Stomach (tissue), 9 donors: ENCODE measurements around the gene ASS1. TPM values are rescaled to one million over a fixed set of nuclear protein-coding genes. Genes with fewer than 3 reads are reported as not detected.

Experiments
- DNase-seq, 2 donors: peaks; one replicate each; pipeline versions ENCODE4 v3.0.0 to v3.0.0-alpha.2; 2013 to 2019
- H3K27ac ChIP-seq, 5 donors: fragments of 200-600 bp in 4 of 5; sonication (generic) in 4 of 5; one replicate each; pipeline ENCODE4 v1.5.1; 2013 to 2019; ENCODE audit warnings: mild to moderate bottlenecking in 1 of 5, moderate library complexity in 1 of 5
- H3K27me3 ChIP-seq, 3 donors: fragments of 200-600 bp; sonication (generic); one replicate each; pipeline ENCODE4 v1.5.1; 2017 to 2019; ENCODE audit warnings: mixed run types in 1 of 3
- H3K36me3 ChIP-seq, 4 donors: fragments of 200-600 bp; sonication (generic); 1 replicate in 3 of 4; 2 replicates in 1 of 4; pipeline ENCODE4 v1.5.1; 2016 to 2019
- H3K4me1 ChIP-seq, 4 donors: fragments of 200-600 bp; sonication (generic); one replicate each; pipeline ENCODE4 v1.5.1; 2016 to 2019
- H3K4me3 ChIP-seq, 4 donors: fragments of 200-600 bp; sonication (generic) in 3 of 4; one replicate each; pipeline ENCODE4 v1.5.1; 2016 to 2019; ENCODE audit warnings: mild to moderate bottlenecking in 1 of 4
- H3K9me3 ChIP-seq, 4 donors: fragments of 200-600 bp; sonication (generic); one replicate each; pipeline ENCODE4 v1.5.1; 2016 to 2019
- EP300 ChIP-seq: sonication (generic); formaldehyde crosslinking; IDR thresholded peaks from one replicate; pipeline ENCODE4 v1.6.1; 2017; ENCODE audit warnings: antibody characterized with exemption
- POLR2A ChIP-seq, 4 donors: fragments of 450-650 bp; IDR thresholded peaks; one replicate each; pipeline ENCODE4 v1.6.1; 2016; ENCODE audit warnings: antibody characterized with exemption in 4 of 4, control low read depth in 2 of 4, mild to moderate bottlenecking in 1 of 4, moderate library complexity in 1 of 4
- POLR2AphosphoS5 ChIP-seq, 3 donors: sonication (generic); formaldehyde crosslinking; IDR thresholded peaks; one replicate each; pipeline ENCODE4 v1.6.1; 2016; ENCODE audit warnings: antibody characterized with exemption in 3 of 3
- WGBS, 5 donors: extraction: QIAGEN DNeasy Blood & Tissue Kit in 3 of 5; methylation state at CpG; one replicate each; pipeline versions ENCODE4 v1.1.5 to v1.1.7; 2013 to 2018; 5-methylcytosine and 5-hydroxymethylcytosine counted together
- intact Hi-C: fragments of 100-400 bp; cut with DNase I; formaldehyde crosslinking; loops from one replicate; pipeline ENCODE4 v1.15.1; 2023; ENCODE audit warnings: low total_unique reads
- polyA plus RNA-seq, 3 donors: library from polyadenylated mRNA; stranded (reverse); fragments of 200-250 nt; gene quantifications; one replicate each; pipeline ENCODE4 v1.2.3, GENCODE V29; 2013
- total RNA-seq, 5 donors: library from RNA; depleted of rRNA; stranded (reverse); fragments of >200 nt; gene quantifications; one replicate each; pipeline versions ENCODE4 v1.1.0 to v1.2.3, GENCODE V29; 2014 to 2016
- TF ChIP-seq, protein P1 (sequence below), 7 experiments: fragments of 450-650 bp in 4 of 7; fragments of 200-600 bp in 3 of 7; sonication (generic) in 3 of 7; IDR thresholded peaks; one replicate each; pipeline ENCODE4 v1.5.1; 2016 to 2019; ENCODE audit warnings: antibody characterized with exemption in 7 of 7, control low read depth in 2 of 7, mild to moderate bottlenecking in 1 of 7
- donor health status: healthy with polysubstance abuse.
- donor health status: Bipolar disorder and iron deficiency.
- donor health status: healthy.

ASS1 gene
- total and polyA plus RNA-seq, 8 donors = 9.8 to 147 (median 60.1) TPM

DNA sequence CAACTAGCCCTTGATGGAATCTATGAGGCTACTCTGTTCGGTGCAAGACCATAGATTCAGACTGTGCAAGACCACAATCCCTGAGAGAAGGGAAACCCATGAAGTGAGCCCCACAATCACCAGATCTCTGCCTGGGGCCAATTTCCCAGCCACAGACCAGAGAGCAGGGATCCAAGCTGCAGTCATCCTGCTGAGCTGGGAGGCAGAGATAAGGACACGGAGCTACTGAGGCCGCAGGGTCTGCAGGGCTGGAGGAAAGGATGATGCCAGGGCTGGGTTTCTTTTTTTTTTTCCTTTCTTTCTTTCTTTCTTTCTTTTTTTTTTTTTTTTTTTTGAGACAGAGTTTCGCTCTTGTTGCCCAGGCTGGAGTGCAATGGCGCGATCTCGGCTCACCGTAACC, 86.9 kb downstream of the ASS1 start:
- no peak for DNase-seq
- Histone ChIP-seq H3K27ac (no peak overlapping the region), H3K4me1 (peaks cover 0 to 10% (median 8%) of the 10 kb centered on the region in 4 donors), H3K9me3 (no peaks in the 10 kb centered on the region), H3K27me3 (peaks cover 4 to 54% (median 21%) of the 10 kb centered on the region in 3 donors), H3K36me3 (no peaks in the 10 kb centered on the region), H3K4me3 (no peak overlapping the region)
- TF ChIP-seq POLR2AphosphoS5 (IDR thresholded peaks at IDR 0.05) (no peak), POLR2A (IDR thresholded peaks at IDR 0.05) (no peak), EP300 (no peak)
- TF ChIP-seq, protein P1, sequence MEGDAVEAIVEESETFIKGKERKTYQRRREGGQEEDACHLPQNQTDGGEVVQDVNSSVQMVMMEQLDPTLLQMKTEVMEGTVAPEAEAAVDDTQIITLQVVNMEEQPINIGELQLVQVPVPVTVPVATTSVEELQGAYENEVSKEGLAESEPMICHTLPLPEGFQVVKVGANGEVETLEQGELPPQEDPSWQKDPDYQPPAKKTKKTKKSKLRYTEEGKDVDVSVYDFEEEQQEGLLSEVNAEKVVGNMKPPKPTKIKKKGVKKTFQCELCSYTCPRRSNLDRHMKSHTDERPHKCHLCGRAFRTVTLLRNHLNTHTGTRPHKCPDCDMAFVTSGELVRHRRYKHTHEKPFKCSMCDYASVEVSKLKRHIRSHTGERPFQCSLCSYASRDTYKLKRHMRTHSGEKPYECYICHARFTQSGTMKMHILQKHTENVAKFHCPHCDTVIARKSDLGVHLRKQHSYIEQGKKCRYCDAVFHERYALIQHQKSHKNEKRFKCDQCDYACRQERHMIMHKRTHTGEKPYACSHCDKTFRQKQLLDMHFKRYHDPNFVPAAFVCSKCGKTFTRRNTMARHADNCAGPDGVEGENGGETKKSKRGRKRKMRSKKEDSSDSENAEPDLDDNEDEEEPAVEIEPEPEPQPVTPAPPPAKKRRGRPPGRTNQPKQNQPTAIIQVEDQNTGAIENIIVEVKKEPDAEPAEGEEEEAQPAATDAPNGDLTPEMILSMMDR (IDR thresholded peaks at IDR 0.05) = no peak
- intact Hi-C loops = no loop called here
- 92 to 97% (median 95%) methylated on average over 7 to 8 of the region's 8 CpGs for WGBS, 5 donors

DNA sequence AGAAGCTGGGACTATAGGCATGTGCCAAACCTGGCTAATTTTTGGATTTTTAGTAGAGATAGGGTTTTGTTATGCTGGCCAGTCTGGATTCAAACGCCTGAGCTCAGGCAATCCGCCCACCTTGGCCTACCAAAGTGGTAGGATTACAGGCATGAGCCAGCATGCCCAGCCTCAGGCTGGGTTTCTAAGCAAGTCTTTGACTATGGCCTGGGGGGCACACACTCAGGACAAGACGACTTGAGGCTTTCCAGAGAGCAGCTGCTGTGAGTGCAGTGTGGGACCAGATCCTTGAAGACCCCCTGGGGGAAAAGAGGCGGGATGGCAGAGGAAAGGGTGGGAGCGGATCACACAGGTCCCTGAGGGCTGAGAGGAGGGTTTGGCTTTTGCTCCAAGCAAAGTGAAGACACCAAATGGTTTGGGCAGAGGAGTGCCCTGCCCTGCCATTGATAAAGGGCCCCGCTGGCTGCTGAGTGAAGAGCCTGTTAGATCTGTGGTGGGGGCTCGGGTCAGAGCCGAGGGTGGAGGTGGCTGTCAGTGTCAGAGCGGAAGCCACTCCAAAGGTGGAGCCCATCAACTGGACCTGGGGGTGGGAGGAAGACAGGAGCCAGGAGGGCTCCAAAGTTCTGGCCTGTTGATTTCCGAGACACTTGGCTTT, 87.8 kb downstream of the ASS1 start:
- intact Hi-C loops = no loop called here
- 75 to 87% (median 81%) methylated on average over 10 of the region's 10 CpGs for WGBS, 5 donors
- no peaks in the 10 kb centered on the region for H3K36me3 ChIP-seq
- H3K9me3 ChIP-seq = no peaks in the 10 kb centered on the region
- peaks cover 4 to 55% (median 22%) of the 10 kb centered on the region in 3 donors for H3K27me3 ChIP-seq
- TF ChIP-seq POLR2A (IDR thresholded peaks at IDR 0.05) (no peak), POLR2AphosphoS5 (IDR thresholded peaks at IDR 0.05) (no peak), EP300 (no peak)
- TF ChIP-seq, protein P1 (IDR thresholded peaks at IDR 0.05) = no peak
- H3K4me1 ChIP-seq = peaks cover 0 to 15% (median 10%) of the 10 kb centered on the region in 4 donors
- DNase-seq = no peak
- H3K27ac ChIP-seq = no peak overlapping the region
- no peak overlapping the region for H3K4me3 ChIP-seq

DNA sequence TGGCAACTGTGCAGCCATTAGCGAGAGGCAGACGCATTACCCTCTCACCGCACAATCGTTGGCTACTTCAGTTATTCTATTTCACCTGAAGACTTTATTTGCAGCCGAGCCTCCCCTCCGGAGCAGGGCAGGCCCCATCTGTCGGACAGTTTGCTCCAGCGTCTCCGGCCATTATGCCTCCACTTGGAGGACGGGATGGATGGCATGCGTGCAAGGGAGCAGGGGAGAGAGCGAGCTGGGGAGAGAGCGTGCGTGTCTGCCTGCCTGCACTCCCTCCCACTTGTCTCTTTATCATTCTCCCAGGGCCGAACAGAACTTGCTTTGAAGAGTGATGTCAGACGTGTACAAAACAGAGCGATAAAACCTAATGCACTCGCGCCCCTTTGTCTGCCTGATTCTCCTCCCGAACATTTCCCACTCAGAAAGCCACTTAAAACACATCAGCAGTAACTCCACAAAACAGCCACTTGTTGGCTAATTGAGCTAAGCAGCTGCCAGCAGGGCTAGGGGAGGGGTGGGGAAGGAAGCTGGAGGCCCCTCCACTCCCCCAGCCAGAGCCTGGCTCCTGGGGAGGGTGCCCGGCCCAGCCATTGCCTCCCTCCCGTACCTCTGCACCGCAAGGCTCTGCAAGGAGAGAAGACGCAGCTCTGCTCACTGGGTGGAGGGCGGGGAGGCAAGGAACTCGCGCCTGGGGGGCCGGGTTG, 91.2 kb downstream of the ASS1 start:
- WGBS, 5 donors = 3 to 16% (median 10%) methylated on average over 20 to 28 of the region's 28 CpGs
- Histone ChIP-seq H3K27me3 (peaks cover 4 to 84% (median 50%) of the 10 kb centered on the region in 3 donors), H3K4me1 (peaks cover 0 to 16% (median 11%) of the 10 kb centered on the region in 4 donors), H3K27ac (no peak overlapping the region), H3K9me3 (no peaks in the 10 kb centered on the region), H3K4me3 (peak overlapping the region in 2 of 4 donors; percentile 11 to 14), H3K36me3 (no peaks in the 10 kb centered on the region)
- DNase-seq = peak in 1 of 2 donors; percentile 63
- TF ChIP-seq POLR2A (IDR thresholded peaks at IDR 0.05) = no peak
- TF ChIP-seq, protein P1 (IDR thresholded peaks at IDR 0.05) = no peak
- TF ChIP-seq EP300 = no peak
- no peak for TF ChIP-seq POLR2AphosphoS5 (IDR thresholded peaks at IDR 0.05)
- intact Hi-C loops = no loop called here

DNA sequence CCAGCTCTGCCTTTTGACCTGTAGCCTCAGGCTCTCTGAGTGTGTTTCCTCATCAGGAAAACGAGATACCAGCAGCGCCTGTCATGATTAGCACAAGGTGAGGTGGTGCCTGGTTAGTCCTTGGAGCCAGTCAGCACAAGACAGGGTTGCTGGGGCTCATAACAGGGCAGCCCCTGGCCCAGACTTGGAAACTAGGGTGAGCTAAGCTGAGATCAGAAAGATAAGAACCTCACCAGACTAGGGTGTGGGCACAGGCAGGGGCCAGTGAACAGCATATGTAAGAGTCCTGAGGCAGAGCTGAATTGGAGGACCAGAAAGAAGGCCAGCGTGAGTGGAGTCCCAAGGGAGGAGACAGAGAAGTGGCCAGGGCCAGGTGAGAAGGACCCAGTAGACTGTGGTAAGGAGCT, 91.9 kb downstream of the ASS1 start:
- DNase-seq = no peak
- H3K27ac ChIP-seq = no peak overlapping the region
- peaks cover 4 to 91% (median 56%) of the 10 kb centered on the region in 3 donors for H3K27me3 ChIP-seq
- TF ChIP-seq EP300 = no peak
- TF ChIP-seq POLR2A (IDR thresholded peaks at IDR 0.05) = no peak
- TF ChIP-seq, protein P1 (IDR thresholded peaks at IDR 0.05) = no peak
- no peak for TF ChIP-seq POLR2AphosphoS5 (IDR thresholded peaks at IDR 0.05)
- peaks cover 0 to 16% (median 11%) of the 10 kb centered on the region in 4 donors for H3K4me1 ChIP-seq
- no peaks in the 10 kb centered on the region for H3K36me3 ChIP-seq
- H3K9me3 ChIP-seq = no peaks in the 10 kb centered on the region
- 53 to 62% (median 58%) methylated on average over 3 of the region's 3 CpGs for WGBS, 5 donors
- no peak overlapping the region for H3K4me3 ChIP-seq
- intact Hi-C loops = no loop called here
